GM21576 (cell line): ENCODE data around the gene RAB40C.

Source experiments
- ATAC-seq: cut with Tn5 transposase; IDR thresholded peaks from one replicate; pipeline ENCODE4 v1.9.1; 2021; ENCODE audit warnings: mild to moderate bottlenecking, moderate library complexity; ENCODE audit not compliant: unreplicated experiment

Gene RAB40C

DNA sequence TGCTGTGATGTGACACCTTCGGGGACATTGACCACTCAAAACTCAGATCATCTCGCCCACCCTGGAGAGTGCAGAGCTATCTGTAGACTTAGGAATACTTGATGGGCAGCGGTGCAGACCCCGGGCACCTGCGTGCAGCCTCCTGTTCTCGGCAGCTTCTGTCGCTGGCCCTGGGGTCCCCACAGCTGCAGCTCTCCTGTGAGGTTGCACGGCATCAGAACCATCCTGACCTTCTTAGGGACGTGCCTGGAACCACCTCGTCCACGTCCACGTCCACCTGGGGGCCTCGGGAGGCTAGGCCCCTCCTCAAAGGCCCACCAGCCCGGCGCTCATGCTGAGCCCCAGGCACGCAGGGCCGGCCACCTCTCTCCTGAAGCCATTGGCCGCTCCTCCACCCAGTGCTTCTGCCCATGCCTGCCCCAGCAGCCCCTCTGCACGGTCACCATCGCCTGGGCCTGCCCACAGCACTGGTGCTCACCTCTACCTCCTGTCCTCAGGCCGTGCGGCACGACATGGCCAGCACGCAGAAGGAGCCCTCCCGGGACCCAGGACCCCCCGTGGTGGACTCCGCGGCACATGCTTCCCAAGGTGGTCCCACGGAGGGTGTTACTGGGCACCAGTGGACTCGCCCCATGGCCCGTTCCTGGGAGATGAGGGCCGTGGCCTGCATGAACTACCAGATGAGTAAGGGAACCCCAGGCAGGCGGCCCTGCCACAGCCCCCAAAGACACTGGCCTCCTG, 38.6 kb downstream of the RAB40C start:
- no peak for ATAC-seq

- ATAC-seq, result no peak
Measured at GRCh38 chr16:629185-629832, 39.4 kb downstream of the RAB40C start.

- no peak for ATAC-seq
Measured at GRCh38 chr16:629833-630248, 40.0 kb downstream of the RAB40C start.

DNA sequence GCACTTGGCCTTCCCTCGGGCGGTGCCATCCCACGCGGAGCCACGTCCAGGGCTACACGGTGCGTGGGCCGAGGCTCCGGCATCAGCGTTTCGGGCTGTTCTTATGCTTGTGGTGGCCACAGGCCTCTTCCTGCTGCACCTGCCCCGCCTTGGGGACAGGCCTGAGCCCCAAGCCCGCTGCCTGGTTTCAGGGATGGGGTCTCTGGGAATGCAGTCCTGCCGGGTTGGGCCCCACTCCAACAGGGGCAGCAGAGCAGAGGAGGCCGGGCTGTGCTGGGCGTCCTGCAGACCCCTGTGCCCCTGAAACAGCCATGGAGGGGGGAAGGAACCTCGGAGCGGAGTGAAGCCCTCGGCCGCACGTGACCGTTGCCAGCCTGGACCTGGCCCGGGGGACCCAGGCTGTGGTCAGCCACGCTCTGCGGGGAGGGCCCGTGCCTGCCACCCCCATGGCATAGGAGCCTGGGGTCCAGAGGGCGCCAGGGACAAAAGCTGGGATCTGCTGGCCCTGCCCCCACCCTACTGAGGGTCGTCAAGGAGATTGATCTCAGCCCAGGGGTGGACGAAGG, 40.5 kb downstream of the RAB40C start:
- no peak for ATAC-seq

DNA sequence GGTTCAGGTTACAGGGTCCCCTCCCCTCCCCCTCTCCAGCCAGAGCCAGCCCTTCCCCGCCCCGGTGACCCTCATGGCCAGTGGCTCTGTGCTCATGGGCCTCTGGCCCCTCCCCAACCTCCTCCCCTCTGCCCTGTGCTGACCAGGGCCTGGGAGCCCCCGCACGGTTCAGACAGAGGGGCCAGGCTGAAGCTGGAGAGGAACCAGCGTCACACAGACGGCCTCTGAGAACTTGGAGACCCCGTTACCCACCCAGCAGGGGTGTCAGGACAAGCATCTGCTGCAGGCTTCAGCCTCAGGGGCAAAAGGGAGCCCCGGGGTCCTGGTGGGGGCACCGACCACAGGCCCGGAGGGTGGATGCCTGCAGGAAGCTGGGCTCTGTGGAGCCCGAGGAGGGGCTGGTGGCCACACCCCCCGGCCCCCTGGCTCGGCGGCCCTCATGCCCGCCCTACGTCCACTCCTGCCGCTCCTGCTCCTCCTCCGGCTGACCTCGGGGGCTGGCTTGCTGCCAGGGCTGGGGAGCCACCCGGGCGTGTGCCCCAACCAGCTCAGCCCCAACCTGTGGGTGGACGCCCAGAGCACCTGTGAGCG, 41.0 kb downstream of the RAB40C start, which contains the start of gene WFIKKN1:
Gene WFIKKN1, plus strand, starts transcription at position 171 of the 591 bp plus-strand sequence. Its CDS starts 269 bp downstream, at position 440.
- no peak for ATAC-seq

- ATAC-seq, result no peak
Measured at GRCh38 chr16:631808-632358, 42.0 kb downstream of the RAB40C start.

- no peak for ATAC-seq
Measured at GRCh38 chr16:632486-633335, 42.8 kb downstream of the RAB40C start.

DNA sequence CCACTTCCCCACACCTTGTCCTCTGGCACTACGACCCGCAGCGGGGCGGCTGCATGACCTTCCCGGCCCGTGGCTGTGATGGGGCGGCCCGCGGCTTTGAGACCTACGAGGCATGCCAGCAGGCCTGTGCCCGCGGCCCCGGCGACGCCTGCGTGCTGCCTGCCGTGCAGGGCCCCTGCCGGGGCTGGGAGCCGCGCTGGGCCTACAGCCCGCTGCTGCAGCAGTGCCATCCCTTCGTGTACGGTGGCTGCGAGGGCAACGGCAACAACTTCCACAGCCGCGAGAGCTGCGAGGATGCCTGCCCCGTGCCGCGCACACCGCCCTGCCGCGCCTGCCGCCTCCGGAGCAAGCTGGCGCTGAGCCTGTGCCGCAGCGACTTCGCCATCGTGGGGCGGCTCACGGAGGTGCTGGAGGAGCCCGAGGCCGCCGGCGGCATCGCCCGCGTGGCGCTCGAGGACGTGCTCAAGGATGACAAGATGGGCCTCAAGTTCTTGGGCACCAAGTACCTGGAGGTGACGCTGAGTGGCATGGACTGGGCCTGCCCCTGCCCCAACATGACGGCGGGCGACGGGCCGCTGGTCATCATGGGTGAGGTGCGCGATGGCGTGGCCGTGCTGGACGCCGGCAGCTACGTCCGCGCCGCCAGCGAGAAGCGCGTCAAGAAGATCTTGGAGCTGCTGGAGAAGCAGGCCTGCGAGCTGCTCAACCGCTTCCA, 43.6 kb downstream of the RAB40C start:
- no peak for ATAC-seq

DNA sequence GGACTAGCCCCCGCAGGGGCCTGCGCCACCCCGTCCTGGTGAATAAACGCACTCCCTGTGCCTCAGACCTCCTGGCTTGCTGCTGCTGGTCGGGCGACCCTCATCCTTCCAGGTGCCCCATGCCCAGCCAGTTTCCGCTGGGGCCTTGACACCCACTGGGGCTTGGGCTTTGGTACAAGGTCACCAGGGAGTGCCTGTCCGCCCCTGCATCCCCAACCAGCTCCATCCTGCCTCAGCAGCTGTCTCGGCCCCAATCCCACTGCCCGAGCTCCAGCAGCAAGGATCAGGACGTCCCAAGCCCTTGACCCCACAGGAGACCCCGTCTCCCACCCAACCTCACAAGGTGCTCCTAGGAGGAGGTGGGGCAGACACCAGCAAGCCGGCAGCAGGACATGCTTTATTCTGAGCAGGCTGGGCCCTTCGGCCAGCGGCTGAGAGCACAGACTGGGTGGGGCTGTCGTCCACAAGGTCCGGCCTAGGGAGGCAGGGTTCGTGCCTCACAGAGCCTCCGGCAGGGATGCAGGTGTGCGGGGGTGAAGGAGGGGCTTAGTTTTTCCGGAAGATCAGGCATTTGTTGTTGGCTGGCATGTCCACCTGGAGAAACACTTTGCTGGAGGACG, 44.3 kb downstream of the RAB40C start:
- no peak for ATAC-seq

DNA sequence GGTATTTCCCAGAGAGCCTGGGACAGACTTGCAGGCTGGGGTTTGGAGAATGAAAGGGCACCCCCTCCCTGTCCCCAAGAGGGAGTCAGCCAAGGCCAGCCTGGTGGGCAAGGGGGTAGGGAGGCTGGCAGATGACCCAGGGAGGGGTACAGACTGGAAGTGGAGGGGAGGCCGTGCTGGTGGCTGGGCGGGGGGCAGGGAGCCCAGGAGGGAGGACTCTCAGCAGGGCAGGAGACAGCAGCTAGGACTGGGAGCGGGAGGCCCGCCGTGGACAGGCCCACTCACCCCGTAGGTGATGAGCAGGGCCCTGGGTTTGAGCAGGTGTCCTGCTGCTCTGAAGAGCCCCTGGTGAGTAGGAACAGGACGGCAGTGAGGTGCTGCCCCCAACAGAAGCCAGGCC, 45.1 kb downstream of the RAB40C start:
- ATAC-seq, result no peak

DNA sequence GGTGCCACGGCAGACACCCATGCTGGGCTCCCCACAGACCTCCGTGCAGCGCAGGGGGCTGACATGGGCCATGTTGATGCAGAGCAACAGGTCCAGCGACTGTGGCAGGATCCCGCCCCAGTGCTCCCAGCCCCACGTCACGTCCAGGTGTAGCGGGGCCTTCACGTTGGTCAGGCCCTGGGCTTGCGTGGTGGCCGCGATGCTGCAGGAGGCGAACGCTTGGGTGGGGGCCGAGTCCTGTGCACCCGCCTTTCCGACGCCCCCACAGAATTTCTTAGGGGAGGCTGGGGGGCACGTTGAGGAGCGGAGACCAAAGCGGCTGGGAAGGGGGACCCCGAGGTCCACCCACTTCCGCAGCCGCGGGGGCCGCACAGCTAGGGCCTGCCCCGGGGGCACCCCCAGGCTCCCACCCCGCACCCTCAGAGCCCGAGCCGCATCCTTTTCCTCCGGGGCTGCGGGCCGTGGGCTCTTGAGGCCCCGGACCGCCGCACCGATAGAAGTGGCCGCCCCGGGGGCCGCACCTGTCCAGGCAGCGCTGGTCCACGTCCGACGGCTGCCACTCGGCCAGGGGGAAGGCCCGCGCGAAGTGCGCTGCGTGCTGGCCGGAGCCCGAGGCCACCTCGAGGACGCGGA, 45.8 kb downstream of the RAB40C start:
- peak; percentile 11 for ATAC-seq

DNA sequence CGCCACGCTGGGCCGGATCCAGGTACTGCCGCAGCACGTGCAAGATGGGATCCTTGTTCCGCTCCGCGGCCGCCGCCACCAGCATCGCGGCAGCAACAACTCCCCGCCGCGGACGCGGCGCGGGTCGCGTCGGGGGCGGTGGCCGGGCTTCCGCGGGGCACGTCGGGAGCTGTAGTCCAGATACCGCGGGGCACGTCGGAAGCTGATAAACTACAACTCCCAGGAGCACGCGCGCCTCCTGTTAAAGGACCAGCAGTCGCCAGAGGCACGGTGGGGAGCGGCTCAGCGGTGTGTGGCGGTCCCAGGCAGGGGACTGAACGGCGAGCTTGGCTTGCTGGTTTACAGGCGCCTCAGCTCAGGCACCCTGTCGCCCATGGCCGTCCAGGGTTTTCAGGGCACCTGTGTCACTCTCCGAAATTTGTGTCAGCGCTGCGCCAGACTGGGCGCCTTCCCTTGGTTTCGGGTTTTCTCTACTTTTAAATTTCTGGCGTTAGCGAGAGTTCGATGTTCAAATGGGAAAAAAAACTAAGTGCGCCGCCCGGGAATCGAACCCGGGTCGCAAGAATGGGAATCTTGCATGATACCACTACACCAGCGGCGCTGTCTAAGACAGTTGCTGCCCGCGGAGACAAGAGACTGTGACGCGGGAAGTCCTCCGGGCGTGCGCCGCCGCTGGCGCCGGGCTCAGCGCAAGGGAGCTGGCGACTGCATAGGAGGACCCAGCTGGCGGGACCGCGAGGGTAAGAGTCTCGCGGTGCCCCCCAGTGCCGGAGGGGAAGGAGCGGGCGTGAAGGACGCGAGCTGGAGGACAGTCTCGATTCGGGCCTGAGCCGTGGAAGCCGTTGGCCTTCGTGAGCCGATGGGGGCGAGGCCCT, 46.6 kb downstream of the RAB40C start, which contains the start of gene METTL26:
Gene METTL26, minus strand, starts transcription at position 100 of the 875 bp plus-strand sequence. Its CDS starts 15 bp downstream, at position 85.
- ATAC-seq, result peak; percentile 63

DNA sequence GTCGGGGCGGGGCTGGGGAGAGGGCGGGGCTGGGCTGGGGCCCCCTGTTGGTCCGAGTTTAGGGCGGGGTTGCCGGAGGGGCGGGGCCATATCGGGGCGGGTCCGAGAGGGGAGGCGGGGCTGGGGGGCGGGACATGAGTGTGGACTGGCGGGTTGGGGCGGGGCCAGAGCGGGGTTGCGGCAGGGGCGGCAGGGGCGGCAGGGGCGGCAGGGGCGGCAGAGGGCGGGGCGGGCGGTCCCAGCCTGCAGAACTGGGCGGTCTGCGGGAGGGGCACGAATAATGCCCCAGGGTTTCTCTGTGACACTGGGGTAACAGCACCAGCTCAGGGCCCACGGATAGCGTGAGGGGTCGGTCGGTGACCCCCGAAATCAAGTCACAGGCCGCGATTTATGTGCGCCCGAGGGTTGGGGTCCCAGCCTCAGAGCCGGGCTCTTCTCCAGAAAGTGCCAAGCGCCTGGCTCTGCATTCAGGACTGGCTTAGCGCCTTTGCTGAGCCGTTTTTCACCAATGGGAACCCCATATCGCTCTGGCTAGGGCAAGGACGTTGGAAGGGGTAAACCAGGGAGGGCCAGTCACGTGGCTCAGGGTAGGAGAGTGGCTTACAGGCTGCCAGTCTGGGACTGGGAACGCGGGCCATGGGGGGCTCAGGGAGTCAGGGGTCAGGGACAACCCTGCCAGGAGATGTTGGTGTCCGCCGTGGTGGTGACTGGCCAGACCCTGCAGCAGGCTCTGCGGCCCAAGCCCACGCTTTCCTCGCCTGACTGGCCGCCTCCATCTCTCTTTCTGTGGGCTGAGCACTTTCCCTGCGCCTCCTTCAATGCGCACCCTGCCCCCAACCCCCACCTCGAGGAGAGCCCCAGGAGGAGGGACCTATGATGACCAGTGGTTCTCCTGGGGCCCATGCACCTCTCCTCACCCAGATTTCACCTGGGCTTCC, 47.5 kb downstream of the RAB40C start:
- ATAC-seq, result no peak

- no peak for ATAC-seq
Measured at GRCh38 chr16:638034-638543, 48.2 kb downstream of the RAB40C start.

- ATAC-seq, result no peak
Measured at GRCh38 chr16:638836-639235, 49.0 kb downstream of the RAB40C start.

DNA sequence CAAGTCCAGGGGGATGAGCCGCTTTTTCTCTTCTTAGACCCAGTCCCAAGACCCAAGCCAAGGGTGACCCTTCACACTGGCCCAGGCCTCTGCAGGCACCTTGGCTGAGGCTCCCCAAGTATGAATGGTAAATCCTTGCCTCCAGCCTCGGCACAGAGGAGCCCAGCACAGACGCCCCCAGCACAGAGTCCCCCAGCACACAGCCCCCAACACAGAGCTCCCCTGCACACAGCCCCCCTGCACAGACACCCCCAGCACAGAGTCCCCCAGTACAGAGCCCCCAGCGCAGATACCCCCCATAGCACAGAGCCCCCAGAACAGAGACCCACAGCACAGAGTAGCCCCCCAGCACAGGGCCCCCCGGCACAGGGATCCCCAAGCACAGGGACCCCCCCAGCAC, 50.7 kb downstream of the RAB40C start:
- no peak for ATAC-seq
